Esophagus muscularis mucosa (tissue), 4 donors: ENCODE results near the gene SCARB2. TPM values are rescaled to one million over a fixed set of nuclear protein-coding genes. Genes with fewer than 3 reads are reported as not detected.

ENCODE experiments used
- DNase-seq: peaks from one replicate; pipeline ENCODE4 v3.0.0-alpha.2; 2017; ENCODE audit errors: extremely low spot score
- H3K27ac ChIP-seq, 4 donors: fragments of 200-600 bp; sonication (generic); replicated peaks in 1 of 4; 1 replicate in 3 of 4; 2 replicates in 1 of 4; pipeline ENCODE4 v1.5.1; 2016 to 2019; ENCODE audit warnings: mild to moderate bottlenecking in 1 of 4
- H3K27me3 ChIP-seq, 4 donors: fragments of 200-600 bp; sonication (generic); one replicate each; pipeline versions ENCODE4 v1.5.1 to v1.6.0; 2016 to 2019
- H3K36me3 ChIP-seq, 4 donors: fragments of 200-600 bp; sonication (generic); one replicate each; pipeline ENCODE4 v1.5.1; 2016 to 2019
- H3K4me1 ChIP-seq, 4 donors: fragments of 200-600 bp; sonication (generic); one replicate each; pipeline ENCODE4 v1.5.1; 2016 to 2019
- H3K4me3 ChIP-seq, 4 donors: fragments of 200-600 bp; sonication (generic); 1 replicate in 2 of 4; 2 replicates in 2 of 4; pipeline ENCODE4 v1.5.1; 2016 to 2019; ENCODE audit warnings: mild to moderate bottlenecking in 4 of 4, moderate library complexity in 1 of 4
- H3K9me3 ChIP-seq, 4 donors: fragments of 200-600 bp; sonication (generic); 1 replicate in 3 of 4; 2 replicates in 1 of 4; pipeline ENCODE4 v1.5.1; 2016 to 2019
- CTCF ChIP-seq, 3 experiments: fragments of 200-600 bp in 2 of 3; fragments of 450-650 bp in 1 of 3; sonication (generic) in 2 of 3; IDR thresholded peaks; one replicate each; pipeline ENCODE4 v1.5.1; 2017 to 2019; ENCODE audit warnings: antibody characterized with exemption in 3 of 3, mild to moderate bottlenecking in 2 of 3, moderate library complexity in 1 of 3
- EP300 ChIP-seq: sonication (generic); formaldehyde crosslinking; IDR thresholded peaks from one replicate; pipeline ENCODE4 v1.6.1; 2017; ENCODE audit warnings: antibody characterized with exemption
- POLR2A ChIP-seq: fragments of 450-650 bp; IDR thresholded peaks from one replicate; pipeline ENCODE4 v1.6.1; 2017; ENCODE audit warnings: antibody characterized with exemption, moderate library complexity, mild to moderate bottlenecking, low read depth
- POLR2AphosphoS5 ChIP-seq, 2 donors: sonication (generic); formaldehyde crosslinking; IDR thresholded peaks; one replicate each; pipeline ENCODE4 v1.6.1; 2017; ENCODE audit warnings: antibody characterized with exemption in 2 of 2
- WGBS: methylation state at CpG from one replicate; pipeline ENCODE4 v1.1.5; 2018; 5-methylcytosine and 5-hydroxymethylcytosine counted together
- intact Hi-C: fragments of 100-400 bp; cut with DNase I; formaldehyde crosslinking; loops from one replicate; pipeline ENCODE4 v1.15.1; 2023
- total RNA-seq, 4 donors: library from RNA; depleted of rRNA; stranded (reverse); fragments of >200 nt; gene quantifications; one replicate each; pipeline versions ENCODE4 v1.1.0 to v1.2.1, GENCODE V29; 2016

Gene SCARB2
- total RNA-seq, 4 donors from 2014 or later: 89.3 to 118 (median 106) TPM

- Histone ChIP-seq H3K36me3 (peaks cover 7 to 10% (median 7%) of the 10 kb centered on the region in 4 donors), H3K27me3 (no peaks in the 10 kb centered on the region), H3K4me3 (peak within 1 kb of the TSS; percentile 85 to 92 (median 89)), H3K9me3 (no peaks in the 10 kb centered on the region), H3K4me1 (peaks cover 17 to 42% (median 36%) of the 10 kb centered on the region in 4 donors), H3K27ac (peak within 1 kb of the TSS; percentile 91 to 97 (median 92))
- intact Hi-C loops: no loop called here
- peak; percentile 97 for DNase-seq
- TF ChIP-seq EP300: no peak
- TF ChIP-seq CTCF (IDR thresholded peaks at IDR 0.05): peak in 1 of 3 experiments; percentile 15
- TF ChIP-seq POLR2AphosphoS5 (IDR thresholded peaks at IDR 0.05): peak; percentile 95 to 97
- peak; percentile 57 for TF ChIP-seq POLR2A
- WGBS: under 1% methylated on average over 36 of the region's 47 CpGs
Observed at GRCh38 chr4:76148142-76148865, 65.3 kb downstream of the SCARB2 start, which contains the start of gene NUP54. TSS of gene NUP54 (minus strand) at chr4:76148397. CDS start at chr4:76148374, 23 bp downstream.

- under 1% methylated on average over 20 of the region's 31 CpGs for WGBS
- Histone ChIP-seq H3K9me3 (no peaks in the 10 kb centered on the region), H3K27me3 (no peaks in the 10 kb centered on the region), H3K36me3 (peaks cover 7 to 17% (median 14%) of the 10 kb centered on the region in 4 donors), H3K4me1 (peaks cover 17 to 42% (median 36%) of the 10 kb centered on the region in 4 donors), H3K4me3 (peak overlapping the region; percentile 85 to 92 (median 89)), H3K27ac (peak overlapping the region; percentile 91 to 97 (median 92))
- DNase-seq: no peak
- intact Hi-C loops: no loop called here
- no peak for TF ChIP-seq POLR2AphosphoS5 (IDR thresholded peaks at IDR 0.05)
- TF ChIP-seq POLR2A: no peak
- TF ChIP-seq EP300: no peak
- TF ChIP-seq CTCF (IDR thresholded peaks at IDR 0.05): no peak
Observed at GRCh38 chr4:76147454-76148141, 66.0 kb downstream of the SCARB2 start.

GRCh38 chr4:76144546-76144945 lies 69.1 kb downstream of the SCARB2 start:
- Histone ChIP-seq H3K4me3 (no peak overlapping the region), H3K27me3 (no peaks in the 10 kb centered on the region), H3K9me3 (no peaks in the 10 kb centered on the region), H3K36me3 (peaks cover 11 to 44% (median 39%) of the 10 kb centered on the region in 4 donors), H3K27ac (no peak overlapping the region), H3K4me1 (peaks cover 17 to 38% (median 32%) of the 10 kb centered on the region in 4 donors)
- DNase-seq: no peak
- intact Hi-C loops: no loop called here
- no peak for TF ChIP-seq CTCF (IDR thresholded peaks at IDR 0.05)
- no peak for TF ChIP-seq EP300
- TF ChIP-seq POLR2A: no peak
- no peak for TF ChIP-seq POLR2AphosphoS5 (IDR thresholded peaks at IDR 0.05)

GRCh38 chr4:76141241-76141640 lies 72.4 kb downstream of the SCARB2 start:
- H3K4me3 ChIP-seq: no peak overlapping the region
- peaks cover 11 to 75% (median 51%) of the 10 kb centered on the region in 4 donors for H3K36me3 ChIP-seq
- H3K27ac ChIP-seq: no peak overlapping the region
- intact Hi-C loops: no loop called here
- H3K4me1 ChIP-seq: peaks cover 6 to 17% (median 11%) of the 10 kb centered on the region in 4 donors
- no peaks in the 10 kb centered on the region for H3K9me3 ChIP-seq
- WGBS: 93% methylated on average over 3 of the region's 3 CpGs
- no peak for DNase-seq
- TF ChIP-seq EP300: no peak
- TF ChIP-seq POLR2A: no peak
- no peak for TF ChIP-seq POLR2AphosphoS5 (IDR thresholded peaks at IDR 0.05)
- no peak for TF ChIP-seq CTCF (IDR thresholded peaks at IDR 0.05)
- H3K27me3 ChIP-seq: no peaks in the 10 kb centered on the region
